Measurements from ENCODE around the gene PLEKHA8.

PLEKHA8 gene

GRCh38 chr7:30070052-30070451 lies 41.8 kb downstream of the PLEKHA8 start:
- no peak overlapping the region for H3K4me2 ChIP-seq (ENCODE audit: low read depth, low read length, poor library complexity, severe bottlenecking)
- H3K4me1 ChIP-seq (ENCODE audit: insufficient read depth, low read length, poor library complexity, severe bottlenecking), result peaks cover 7% of the 10 kb centered on the region
- H2AFZ ChIP-seq (ENCODE audit: low read length), result no peak overlapping the region
- no peaks in the 10 kb centered on the region for H3F3A ChIP-seq (ENCODE audit: low read depth)
- no peaks in the 10 kb centered on the region for H3K9me2 ChIP-seq (replicated peaks; ENCODE audit: low read depth, low read length)
- H3K36me3 ChIP-seq (ENCODE audit: insufficient read depth, low read length), result peaks cover 5% of the 10 kb centered on the region; the same call in 1 of the 2 replicates
- no peaks in the 10 kb centered on the region for H3K27me3 ChIP-seq (ENCODE audit: insufficient read depth, low read length, poor library complexity, severe bottlenecking)
- TF ChIP-seq EZH2phosphoT487 (IDR thresholded peaks at IDR 0.05; ENCODE audit: borderline replicate concordance), result no peak
- TF ChIP-seq CTCF (conservative IDR thresholded peaks at IDR 0.05; ENCODE audit: low read length), result no peak
- H3K4me3 ChIP-seq (ENCODE audit: low read length, poor library complexity, severe bottlenecking), result no peak overlapping the region
- H4K20me1 ChIP-seq (ENCODE audit: insufficient read depth, low read length, poor library complexity, severe bottlenecking), result no peaks in the 10 kb centered on the region
- no peaks in the 10 kb centered on the region for H3K9me3 ChIP-seq (ENCODE audit: insufficient read depth, low read depth, low read length)
- H3K9ac ChIP-seq (ENCODE audit: low read depth, low read length, poor library complexity, severe bottlenecking), result no peak overlapping the region
- H3K79me2 ChIP-seq (ENCODE audit: insufficient read depth, low read length), result no peaks in the 10 kb centered on the region

- Histone ChIP-seq H3K79me2 (ENCODE audit: insufficient read depth, low read length) (no peaks in the 10 kb centered on the region), H3K4me1 (ENCODE audit: insufficient read depth, low read length, poor library complexity, severe bottlenecking) (peaks cover 7% of the 10 kb centered on the region), H3K36me3 (ENCODE audit: insufficient read depth, low read length) (peaks cover 5% of the 10 kb centered on the region; the same call in 1 of the 2 replicates), H3K9me3 (ENCODE audit: insufficient read depth, low read depth, low read length) (no peaks in the 10 kb centered on the region), H2AFZ (ENCODE audit: low read length) (no peak overlapping the region; the same call in 1 of the 2 replicates), H3F3A (ENCODE audit: low read depth) (no peaks in the 10 kb centered on the region), H3K9ac (ENCODE audit: low read depth, low read length, poor library complexity, severe bottlenecking) (no peak overlapping the region), H3K27me3 (ENCODE audit: insufficient read depth, low read length, poor library complexity, severe bottlenecking) (no peaks in the 10 kb centered on the region), H3K9me2 (replicated peaks; ENCODE audit: low read depth, low read length) (no peaks in the 10 kb centered on the region), H3K4me3 (ENCODE audit: low read length, poor library complexity, severe bottlenecking) (no peak overlapping the region), H4K20me1 (ENCODE audit: insufficient read depth, low read length, poor library complexity, severe bottlenecking) (no peaks in the 10 kb centered on the region), H3K4me2 (ENCODE audit: low read depth, low read length, poor library complexity, severe bottlenecking) (peak overlapping the region; percentile 19)
- no peak for TF ChIP-seq EZH2phosphoT487 (IDR thresholded peaks at IDR 0.05; ENCODE audit: borderline replicate concordance)
Measured at GRCh38 chr7:30072735-30073134, 44.5 kb downstream of the PLEKHA8 start.

- H3K9ac ChIP-seq (ENCODE audit: low read depth, low read length, poor library complexity, severe bottlenecking), result no peak overlapping the region
- H3K4me2 ChIP-seq (ENCODE audit: low read depth, low read length, poor library complexity, severe bottlenecking), result no peak overlapping the region
- H3K4me1 ChIP-seq (ENCODE audit: insufficient read depth, low read length, poor library complexity, severe bottlenecking), result no peaks in the 10 kb centered on the region
- no peaks in the 10 kb centered on the region for H3K79me2 ChIP-seq (ENCODE audit: insufficient read depth, low read length)
- no peak overlapping the region for H3K4me3 ChIP-seq (ENCODE audit: low read length, poor library complexity, severe bottlenecking)
- H3K9me2 ChIP-seq (replicated peaks; ENCODE audit: low read depth, low read length), result no peaks in the 10 kb centered on the region
- H2AFZ ChIP-seq (ENCODE audit: low read length), result no peak overlapping the region
- H3K9me3 ChIP-seq (ENCODE audit: insufficient read depth, low read depth, low read length), result no peaks in the 10 kb centered on the region
- no peaks in the 10 kb centered on the region for H3K27me3 ChIP-seq (ENCODE audit: insufficient read depth, low read length, poor library complexity, severe bottlenecking)
- no peaks in the 10 kb centered on the region for H4K20me1 ChIP-seq (ENCODE audit: insufficient read depth, low read length, poor library complexity, severe bottlenecking)
- TF ChIP-seq EZH2phosphoT487 (IDR thresholded peaks at IDR 0.05; ENCODE audit: borderline replicate concordance) (no peak), CTCF (conservative IDR thresholded peaks at IDR 0.05; ENCODE audit: low read length) (peak; percentile 68)
- no peaks in the 10 kb centered on the region for H3F3A ChIP-seq (ENCODE audit: low read depth)
- H3K36me3 ChIP-seq (ENCODE audit: insufficient read depth, low read length), result peaks cover 18% of the 10 kb centered on the region; the same call in 1 of the 2 replicates
Measured at GRCh38 chr7:30074422-30075030, 46.3 kb downstream of the PLEKHA8 start.

GRCh38 chr7:30076411-30076810 lies 48.2 kb downstream of the PLEKHA8 start:
- Histone ChIP-seq H3K9me2 (replicated peaks; ENCODE audit: low read depth, low read length) (no peaks in the 10 kb centered on the region), H3K79me2 (ENCODE audit: insufficient read depth, low read length) (no peaks in the 10 kb centered on the region), H3K4me2 (ENCODE audit: low read depth, low read length, poor library complexity, severe bottlenecking) (no peak overlapping the region), H3K36me3 (ENCODE audit: insufficient read depth, low read length) (peaks cover 34% of the 10 kb centered on the region; the same call in 1 of the 2 replicates), H3K4me3 (ENCODE audit: low read length, poor library complexity, severe bottlenecking) (no peak overlapping the region), H3K4me1 (ENCODE audit: insufficient read depth, low read length, poor library complexity, severe bottlenecking) (no peaks in the 10 kb centered on the region), H4K20me1 (ENCODE audit: insufficient read depth, low read length, poor library complexity, severe bottlenecking) (no peaks in the 10 kb centered on the region), H3K9ac (ENCODE audit: low read depth, low read length, poor library complexity, severe bottlenecking) (no peak overlapping the region), H3F3A (ENCODE audit: low read depth) (no peaks in the 10 kb centered on the region), H2AFZ (ENCODE audit: low read length) (no peak overlapping the region), H3K27me3 (ENCODE audit: insufficient read depth, low read length, poor library complexity, severe bottlenecking) (no peaks in the 10 kb centered on the region), H3K9me3 (ENCODE audit: insufficient read depth, low read depth, low read length) (no peaks in the 10 kb centered on the region)
- TF ChIP-seq CTCF (conservative IDR thresholded peaks at IDR 0.05; ENCODE audit: low read length) (no peak), EZH2phosphoT487 (IDR thresholded peaks at IDR 0.05; ENCODE audit: borderline replicate concordance) (no peak)

All from Loucy (cell line).